GM10266 (cell line): ENCODE results near the gene ZNF684.

Experiments
- DNase-seq: peaks from one replicate; pipeline ENCODE4 v3.0.0; 2012; ENCODE audit errors: extremely low spot score
- CTCF ChIP-seq: IDR thresholded peaks from 2 replicates; pipeline ENCODE4 v1.5.1; 2012; ENCODE audit warnings: mild to moderate bottlenecking, low read depth; ENCODE audit not compliant: control insufficient read depth, insufficient read depth; ENCODE audit errors: missing control alignments

ZNF684 gene

GRCh38 chr1:40575336-40575735 is 43.9 kb downstream of the ZNF684 start:
- TF ChIP-seq CTCF, result no peak
- no peak for DNase-seq

GRCh38 chr1:40582116-40582515 is 50.7 kb downstream of the ZNF684 start:
- no peak for DNase-seq
- TF ChIP-seq CTCF, result no peak

- TF ChIP-seq CTCF, result no peak
- no peak for DNase-seq
Observed at GRCh38 chr1:40583980-40584379, 52.5 kb downstream of the ZNF684 start.

- no peak for DNase-seq
- TF ChIP-seq CTCF, result no peak
Observed at GRCh38 chr1:40588586-40588985, 57.1 kb downstream of the ZNF684 start.

- TF ChIP-seq CTCF, result peak; percentile 35
- no peak for DNase-seq
Observed at GRCh38 chr1:40592107-40592803, 60.8 kb downstream of the ZNF684 start.

GRCh38 chr1:40593449-40594186 is 62.2 kb downstream of the ZNF684 start:
- no peak for DNase-seq

More at GRCh38 chr1:40593449-40594186, 62.2 kb downstream of the ZNF684 start:
- no peak for TF ChIP-seq CTCF
